ENCODE measurements around the gene CENPX. TPM values are rescaled to one million over a fixed set of nuclear protein-coding genes. Genes with fewer than 3 reads are reported as not detected.

Gene CENPX
- total RNA-seq, 2 experiments from 2014 or later = 86.7 to 87.7 TPM

DNA sequence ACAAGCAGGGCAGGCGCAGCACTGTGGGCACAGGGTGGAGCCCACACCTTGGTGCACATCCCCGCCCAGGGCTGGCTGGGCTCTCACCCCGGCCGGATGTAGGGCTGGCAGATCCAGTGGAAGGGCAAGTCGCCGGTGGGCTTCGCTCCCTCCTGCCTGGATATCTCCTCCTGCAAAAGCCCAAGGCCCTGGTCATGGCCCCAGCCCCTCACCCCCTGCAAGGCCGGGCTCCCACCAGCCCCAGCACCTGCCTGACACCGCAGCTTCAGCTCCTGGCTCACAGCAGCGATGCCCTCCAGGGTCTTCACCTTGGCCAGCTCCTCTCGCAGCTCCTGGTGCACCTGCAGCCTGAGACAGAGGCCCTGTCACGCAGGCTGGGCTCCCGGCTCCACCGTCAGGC, 37.9 kb upstream of the CENPX start:
- no peak for ATAC-seq
- CTCF ChIA-PET = interaction anchor here (1.9 kb wide), 1 partner anchor 23 kb away, joined by 4 read pairs; the partner anchor contains the start of gene DCXR
- POLR2A ChIA-PET = interaction anchor here (0.5 kb wide), 1 partner anchor 784 kb away, joined by 3 read pairs; no protein-coding TSS in a partner anchor
- Mint-ChIP-seq H3K27me3 (ENCODE audit: low read depth) (no peaks in the 10 kb centered on the region), H3K9me3 (ENCODE audit: insufficient read depth) (no peaks in the 10 kb centered on the region), H3K4me3 (no peak overlapping the region), H3K36me3 (ENCODE audit: low read depth) (peaks cover 11% of the 10 kb centered on the region), H3K27ac (no peak overlapping the region), H3K4me1 (ENCODE audit: low read depth) (peaks cover 11% of the 10 kb centered on the region)
- DNase-seq = no peak

GRCh38 chr17:82060001-82060380, 37.3 kb upstream of the CENPX start:
- Mint-ChIP-seq H3K4me1 (ENCODE audit: low read depth) (peaks cover 12% of the 10 kb centered on the region), H3K36me3 (ENCODE audit: low read depth) (peaks cover 11% of the 10 kb centered on the region), H3K27ac (no peak overlapping the region), H3K9me3 (ENCODE audit: insufficient read depth) (no peaks in the 10 kb centered on the region), H3K4me3 (no peak overlapping the region), H3K27me3 (ENCODE audit: low read depth) (no peaks in the 10 kb centered on the region)
- POLR2A ChIA-PET = no interaction called here
- DNase-seq = no peak
- ATAC-seq = no peak
- CTCF ChIA-PET = interaction anchor here (1.9 kb wide), 1 partner anchor 22 kb away, joined by 4 read pairs; the partner anchor contains the start of gene DCXR

DNA sequence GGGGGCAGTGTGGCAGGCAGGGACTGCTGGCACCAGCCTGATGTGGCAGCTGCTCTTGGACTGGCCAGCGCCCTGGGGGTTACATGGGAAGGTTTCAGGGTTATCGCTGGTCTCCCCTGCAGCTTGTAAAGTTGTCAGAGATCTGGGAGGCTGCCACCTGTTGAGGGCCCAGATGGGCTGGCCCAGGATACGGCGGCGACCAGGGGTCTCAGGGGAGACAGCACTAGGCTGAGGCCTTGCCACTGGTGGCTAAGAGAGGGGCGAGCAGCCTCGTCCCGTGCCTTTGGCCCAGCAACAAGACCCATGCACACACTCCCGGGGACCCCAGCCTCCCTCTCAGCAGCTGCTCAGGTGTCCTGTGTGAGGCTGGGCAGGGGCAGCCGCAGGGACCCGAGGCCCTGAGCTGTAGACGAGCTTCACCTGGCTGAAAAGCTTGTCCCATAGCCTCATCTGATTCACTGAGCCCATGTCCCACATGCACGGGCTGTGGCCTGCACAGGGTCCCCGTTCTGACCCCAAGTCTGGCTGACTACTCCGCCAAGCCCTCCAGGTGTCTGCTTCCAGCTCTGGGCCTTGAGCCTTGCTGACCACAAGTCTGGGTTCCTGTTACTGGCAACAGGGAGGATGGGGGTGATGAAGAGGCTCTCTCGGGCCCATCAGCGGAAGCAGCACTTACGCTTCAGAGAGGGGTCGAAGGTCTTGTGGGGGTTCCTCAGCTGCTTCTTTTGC, 36.8 kb upstream of the CENPX start:
- no peaks in the 10 kb centered on the region for H3K27me3 Mint-ChIP-seq (ENCODE audit: low read depth)
- ChIA-PET POLR2A (no interaction called here), CTCF (interaction anchor here (1.0 to 1.9 kb wide), 2 partner anchors 22 to 100 kb away, joined by 4 read pairs; partner anchors contain the start of gene DCXR)
- no peak overlapping the region for H3K27ac Mint-ChIP-seq
- DNase-seq (no peak), ATAC-seq (no peak)
- no peaks in the 10 kb centered on the region for H3K9me3 Mint-ChIP-seq (ENCODE audit: insufficient read depth)
- no peak overlapping the region for H3K4me3 Mint-ChIP-seq
- peaks cover 11% of the 10 kb centered on the region for H3K36me3 Mint-ChIP-seq (ENCODE audit: low read depth)
- peaks cover 13% of the 10 kb centered on the region for H3K4me1 Mint-ChIP-seq (ENCODE audit: low read depth)

- Mint-ChIP-seq H3K4me1 (ENCODE audit: low read depth) (peaks cover 7% of the 10 kb centered on the region), H3K36me3 (ENCODE audit: low read depth) (peaks cover 11% of the 10 kb centered on the region), H3K9me3 (ENCODE audit: insufficient read depth) (no peaks in the 10 kb centered on the region), H3K27me3 (ENCODE audit: low read depth) (no peaks in the 10 kb centered on the region), H3K4me3 (no peak overlapping the region), H3K27ac (no peak overlapping the region)
- POLR2A ChIA-PET = no interaction called here
- CTCF ChIA-PET = interaction anchor here (1.0 to 1.9 kb wide), 2 partner anchors 21 to 99 kb away, joined by 4 read pairs; partner anchors contain the start of gene DCXR
- no peak for ATAC-seq
- no peak for DNase-seq
These were observed 36.2 kb upstream of the CENPX start for GRCh38 chr17:82058855-82059249.

GRCh38 chr17:82058230-82058854, 35.7 kb upstream of the CENPX start:
- Mint-ChIP-seq H3K27ac (no peak overlapping the region), H3K4me3 (no peak overlapping the region), H3K4me1 (ENCODE audit: low read depth) (peaks cover 8% of the 10 kb centered on the region), H3K36me3 (ENCODE audit: low read depth) (peaks cover 11% of the 10 kb centered on the region), H3K9me3 (ENCODE audit: insufficient read depth) (no peaks in the 10 kb centered on the region), H3K27me3 (ENCODE audit: low read depth) (no peaks in the 10 kb centered on the region)
- DNase-seq (no peak), ATAC-seq (no peak)
- ChIA-PET POLR2A (no interaction called here), CTCF (no interaction called here)

DNA sequence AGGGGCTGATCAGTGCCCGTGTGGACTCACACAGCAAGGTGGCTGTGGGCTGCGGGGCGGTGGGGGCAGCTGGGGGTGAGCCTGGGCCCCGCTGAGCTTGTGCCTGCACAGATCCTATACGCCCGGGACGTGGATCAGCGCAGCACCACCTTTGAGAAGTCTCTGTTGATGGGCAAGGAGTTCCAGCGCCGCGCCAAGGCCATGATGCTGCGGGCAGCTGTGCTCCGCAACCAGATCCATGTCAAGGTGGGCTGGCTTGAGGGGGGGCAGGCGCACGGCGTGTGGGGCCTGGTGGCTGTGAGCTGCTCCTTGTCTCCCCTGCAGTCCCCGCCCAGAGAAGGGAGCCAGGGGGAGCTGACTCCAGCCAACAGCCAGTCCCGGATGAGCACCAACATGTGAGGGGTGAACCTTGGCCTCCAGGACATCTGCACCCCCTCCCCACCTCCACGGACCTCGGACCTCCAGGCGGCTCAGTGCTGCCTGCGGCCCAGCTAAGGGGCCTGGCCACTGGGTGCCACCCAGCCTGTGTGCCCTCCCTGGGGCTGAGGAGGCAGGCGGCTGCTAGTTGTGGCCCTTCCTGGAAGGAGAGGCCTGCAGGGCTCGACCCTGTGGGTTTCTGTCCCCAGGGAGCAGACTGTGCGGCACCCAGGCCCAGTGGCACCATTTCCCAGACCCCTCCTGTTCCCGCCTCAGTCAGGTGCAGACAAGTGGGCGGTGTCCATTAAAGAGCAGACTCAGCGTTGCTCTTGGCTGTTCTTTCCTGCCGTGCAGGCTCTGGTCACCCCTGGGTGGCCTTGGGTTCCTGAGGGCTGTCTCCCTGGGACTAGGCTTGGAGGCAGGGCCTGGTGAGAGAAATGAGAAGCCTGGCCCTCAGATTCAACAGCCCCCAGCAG, 34.3 kb upstream of the CENPX start:
- Mint-ChIP-seq H3K27me3 (ENCODE audit: low read depth) (no peaks in the 10 kb centered on the region), H3K36me3 (ENCODE audit: low read depth) (peaks cover 11% of the 10 kb centered on the region), H3K9me3 (ENCODE audit: insufficient read depth) (no peaks in the 10 kb centered on the region), H3K4me1 (ENCODE audit: low read depth) (peaks cover 15% of the 10 kb centered on the region), H3K4me3 (no peak overlapping the region), H3K27ac (no peak overlapping the region)
- no peak for ATAC-seq
- DNase-seq = no peak
- CTCF ChIA-PET = interaction anchor here (0.7 kb wide), 1 partner anchor 19 kb away, joined by 3 read pairs; the partner anchor contains the start of gene DCXR
- POLR2A ChIA-PET = no interaction called here

GRCh38 chr17:82055965-82056728, 33.5 kb upstream of the CENPX start:
- ChIA-PET POLR2A (no interaction called here), CTCF (interaction anchor here (0.7 kb wide), 1 partner anchor 19 kb away, joined by 3 read pairs; the partner anchor contains the start of gene DCXR)
- peaks cover 15% of the 10 kb centered on the region for H3K4me1 Mint-ChIP-seq (ENCODE audit: low read depth)
- no peaks in the 10 kb centered on the region for H3K27me3 Mint-ChIP-seq (ENCODE audit: low read depth)
- H3K36me3 Mint-ChIP-seq (ENCODE audit: low read depth) = peaks cover 11% of the 10 kb centered on the region
- no peak for ATAC-seq
- DNase-seq = no peak
- no peaks in the 10 kb centered on the region for H3K9me3 Mint-ChIP-seq (ENCODE audit: insufficient read depth)
- H3K27ac Mint-ChIP-seq = no peak overlapping the region
- no peak overlapping the region for H3K4me3 Mint-ChIP-seq

DNA sequence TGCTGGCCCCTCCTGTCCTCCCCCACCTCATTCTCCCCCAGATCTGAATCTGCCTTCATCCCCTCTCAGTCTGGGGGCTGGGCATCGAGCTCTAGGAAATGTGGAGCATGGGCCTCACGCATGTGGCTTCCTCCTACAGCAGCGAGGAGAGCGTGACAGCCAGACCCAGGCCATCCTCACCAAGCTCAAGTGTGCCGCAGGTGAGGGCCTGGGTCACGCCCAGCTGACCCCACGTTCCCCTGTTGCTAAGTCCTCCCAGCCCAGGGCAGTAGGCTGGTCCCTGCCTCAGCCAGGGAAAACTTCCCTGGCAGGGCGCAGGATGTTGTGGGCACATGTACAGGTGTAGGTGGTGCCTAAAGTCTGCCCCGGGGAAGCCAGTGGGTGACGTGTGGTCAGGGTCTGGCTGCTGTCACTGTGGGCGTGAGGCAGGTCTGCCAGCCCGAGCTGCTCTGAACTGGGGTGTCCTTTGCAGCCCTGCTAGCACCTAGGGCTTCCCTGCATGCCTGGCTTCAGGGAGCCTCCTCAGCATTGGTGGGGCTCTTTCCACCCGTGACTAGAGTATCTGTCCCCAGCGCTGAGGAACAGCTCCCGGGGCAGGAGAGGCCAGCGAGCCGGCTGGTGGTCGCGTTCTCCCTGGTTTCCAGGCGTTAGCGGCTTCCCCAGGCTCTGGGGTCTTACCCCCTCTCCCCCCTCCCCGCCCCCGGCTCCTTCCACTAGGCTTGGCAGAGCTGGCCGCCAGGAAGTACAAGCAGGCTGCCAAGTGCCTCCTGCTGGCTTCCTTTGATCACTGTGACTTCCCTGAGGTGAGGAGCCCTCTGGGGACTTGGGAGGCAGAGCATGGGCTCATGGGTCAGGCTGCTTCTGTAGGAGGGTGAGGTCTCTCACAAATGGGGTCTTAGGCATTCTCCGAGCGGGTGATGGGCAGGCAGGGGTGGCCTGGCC, 32.6 kb upstream of the CENPX start:
- Mint-ChIP-seq H3K27ac (no peak overlapping the region), H3K27me3 (ENCODE audit: low read depth) (no peaks in the 10 kb centered on the region), H3K4me1 (ENCODE audit: low read depth) (peaks cover 21% of the 10 kb centered on the region), H3K4me3 (no peak overlapping the region), H3K36me3 (ENCODE audit: low read depth) (peaks cover 11% of the 10 kb centered on the region), H3K9me3 (ENCODE audit: insufficient read depth) (no peaks in the 10 kb centered on the region)
- ATAC-seq (no peak), DNase-seq (no peak)
- ChIA-PET POLR2A (no interaction called here), CTCF (interaction anchor here (1.5 kb wide), 1 partner anchor 151 kb away, joined by 4 read pairs; no protein-coding TSS in a partner anchor)

- Mint-ChIP-seq H3K27ac (no peak overlapping the region), H3K4me1 (ENCODE audit: low read depth) (peaks cover 24% of the 10 kb centered on the region), H3K27me3 (ENCODE audit: low read depth) (no peaks in the 10 kb centered on the region), H3K9me3 (ENCODE audit: insufficient read depth) (no peaks in the 10 kb centered on the region), H3K36me3 (ENCODE audit: low read depth) (peaks cover 9% of the 10 kb centered on the region), H3K4me3 (no peak overlapping the region)
- ChIA-PET CTCF (interaction anchor here (1.5 kb wide), 1 partner anchor 152 kb away, joined by 4 read pairs; no protein-coding TSS in a partner anchor), POLR2A (no interaction called here)
- ATAC-seq (no peak), DNase-seq (no peak)
These were observed 31.8 kb upstream of the CENPX start for GRCh38 chr17:82054351-82055022.

Measured in activated CD8-positive, alpha-beta T cell treated with anti-CD3 and anti-CD28 coated beads, Interleukin-2, amount 10 ng/mL, durations not matched to agents 7 days and 5 days (primary cell).